ENCODE data around the gene PDE4D.

Gene PDE4D

DNA sequence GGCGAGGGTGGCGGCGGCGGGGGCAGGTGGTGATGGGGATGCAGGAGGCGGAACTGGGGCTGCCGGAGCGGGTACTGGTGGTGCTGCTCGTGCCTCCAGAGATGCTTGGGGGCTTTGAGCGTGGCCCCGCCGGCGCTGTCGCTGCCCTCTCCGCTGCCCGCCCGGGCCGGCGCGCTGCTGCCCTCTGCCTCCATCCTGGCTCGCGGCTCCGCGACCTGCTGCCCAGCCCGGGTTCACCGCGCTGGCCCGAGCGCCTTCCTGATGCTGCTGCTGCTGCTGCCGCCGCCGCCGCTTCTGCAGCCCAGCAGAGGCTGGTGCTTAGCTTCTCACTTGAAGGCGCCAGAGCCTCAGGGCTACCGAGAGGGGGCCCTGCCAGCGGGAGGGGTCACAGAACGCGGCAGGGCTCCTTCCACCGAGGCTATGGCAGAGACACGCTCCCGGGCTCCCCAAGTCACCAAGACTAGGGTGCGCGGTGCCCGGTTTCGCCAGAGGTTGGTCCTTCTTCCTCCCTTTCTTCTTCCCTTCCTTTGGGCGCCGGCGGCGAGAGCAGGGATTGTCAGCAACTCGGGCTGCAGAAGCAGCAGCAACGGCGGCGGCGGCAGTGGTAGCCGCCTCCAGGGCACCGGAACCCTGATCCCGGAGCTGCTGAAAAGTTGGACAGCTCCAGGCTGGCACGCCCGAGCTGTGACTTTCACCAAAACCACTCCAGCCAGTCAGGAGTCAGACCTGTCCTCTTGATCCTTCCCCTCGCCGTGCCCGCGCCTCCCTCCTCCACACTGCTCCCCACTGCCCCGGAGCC, at the start of gene PDE4D:
TSS of gene PDE4D (minus strand) at position 298 of the 799 bp plus-strand sequence.
- peak; percentile 65 for DNase-seq (ENCODE audit: low read depth)
- TF ChIP-seq, protein P1, sequence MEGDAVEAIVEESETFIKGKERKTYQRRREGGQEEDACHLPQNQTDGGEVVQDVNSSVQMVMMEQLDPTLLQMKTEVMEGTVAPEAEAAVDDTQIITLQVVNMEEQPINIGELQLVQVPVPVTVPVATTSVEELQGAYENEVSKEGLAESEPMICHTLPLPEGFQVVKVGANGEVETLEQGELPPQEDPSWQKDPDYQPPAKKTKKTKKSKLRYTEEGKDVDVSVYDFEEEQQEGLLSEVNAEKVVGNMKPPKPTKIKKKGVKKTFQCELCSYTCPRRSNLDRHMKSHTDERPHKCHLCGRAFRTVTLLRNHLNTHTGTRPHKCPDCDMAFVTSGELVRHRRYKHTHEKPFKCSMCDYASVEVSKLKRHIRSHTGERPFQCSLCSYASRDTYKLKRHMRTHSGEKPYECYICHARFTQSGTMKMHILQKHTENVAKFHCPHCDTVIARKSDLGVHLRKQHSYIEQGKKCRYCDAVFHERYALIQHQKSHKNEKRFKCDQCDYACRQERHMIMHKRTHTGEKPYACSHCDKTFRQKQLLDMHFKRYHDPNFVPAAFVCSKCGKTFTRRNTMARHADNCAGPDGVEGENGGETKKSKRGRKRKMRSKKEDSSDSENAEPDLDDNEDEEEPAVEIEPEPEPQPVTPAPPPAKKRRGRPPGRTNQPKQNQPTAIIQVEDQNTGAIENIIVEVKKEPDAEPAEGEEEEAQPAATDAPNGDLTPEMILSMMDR (conservative IDR thresholded peaks at IDR 0.05; ENCODE audit: low read depth, low read length), result peak; percentile 6
- peak within 1 kb of the TSS; percentile 55 for H3K4me3 ChIP-seq (ENCODE audit: low read depth, low read length)

DNA sequence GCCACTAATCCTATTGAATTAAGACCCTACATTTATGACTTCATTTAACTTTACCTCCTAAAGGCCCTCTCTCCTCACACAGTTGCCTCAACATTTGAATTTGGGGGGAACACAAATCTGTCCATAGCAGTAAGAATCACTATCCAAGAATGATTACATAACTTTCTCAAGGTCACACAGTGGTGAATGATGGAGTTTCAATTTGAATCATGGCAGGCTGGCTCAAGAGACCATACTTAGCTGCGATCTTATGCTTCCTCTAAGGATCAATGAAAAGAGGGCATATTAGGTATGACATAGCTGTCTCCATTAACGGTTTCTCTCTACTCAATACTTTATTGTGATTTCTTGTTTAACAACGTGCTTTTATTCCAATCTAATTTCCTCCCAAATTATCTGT, 44.1 kb upstream of the PDE4D start:
- DNase-seq (ENCODE audit: low read depth), result no peak
- TF ChIP-seq, protein P1 (conservative IDR thresholded peaks at IDR 0.05; ENCODE audit: low read depth, low read length), result no peak
- H3K4me3 ChIP-seq (ENCODE audit: low read depth, low read length), result no peak overlapping the region

DNA sequence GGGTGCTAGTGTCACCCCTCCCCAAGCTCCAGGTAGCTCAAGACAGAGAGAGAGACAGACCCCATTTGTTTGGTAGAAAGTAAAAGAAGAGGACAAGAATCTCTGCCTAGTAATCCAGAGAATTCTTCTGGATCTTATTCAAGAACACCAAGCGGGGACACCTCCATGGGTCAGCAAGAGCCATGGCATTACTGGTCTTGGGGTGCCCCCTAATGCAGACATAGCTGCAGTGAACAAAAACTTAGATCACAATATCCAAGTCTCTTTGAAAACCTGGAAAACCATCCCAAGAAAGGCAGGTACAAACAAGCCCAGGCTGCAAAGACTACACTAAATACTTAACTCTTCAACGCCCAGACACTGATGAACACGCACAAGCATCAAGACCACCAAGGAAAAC, 29.9 kb upstream of the PDE4D start:
- DNase-seq (ENCODE audit: low read depth), result peak; percentile 75
- TF ChIP-seq, protein P1 (conservative IDR thresholded peaks at IDR 0.05; ENCODE audit: low read depth, low read length), result peak; percentile 71
- H3K4me3 ChIP-seq (ENCODE audit: low read depth, low read length), result no peak overlapping the region

DNA sequence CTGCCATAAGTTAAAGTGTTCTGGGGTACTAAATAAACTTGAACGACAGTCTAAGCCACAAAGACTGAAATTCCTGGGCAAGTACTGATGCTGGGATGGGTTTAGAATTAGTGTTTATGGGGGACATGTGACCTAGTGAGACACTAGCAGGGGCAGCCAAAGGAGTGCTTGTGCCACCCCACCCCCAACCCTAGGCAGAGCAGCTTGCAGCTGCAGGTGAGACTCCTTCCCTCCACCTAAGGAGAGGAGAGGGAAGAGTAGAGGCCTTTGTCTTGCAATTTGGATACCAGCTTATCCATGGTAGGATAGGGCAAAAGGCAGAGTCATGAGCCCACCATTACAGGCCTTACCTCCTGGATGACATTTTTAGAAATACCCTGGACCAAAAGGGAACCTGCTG, 28.7 kb upstream of the PDE4D start:
- TF ChIP-seq, protein P1 (conservative IDR thresholded peaks at IDR 0.05; ENCODE audit: low read depth, low read length), result no peak
- no peak for DNase-seq (ENCODE audit: low read depth)

DNA sequence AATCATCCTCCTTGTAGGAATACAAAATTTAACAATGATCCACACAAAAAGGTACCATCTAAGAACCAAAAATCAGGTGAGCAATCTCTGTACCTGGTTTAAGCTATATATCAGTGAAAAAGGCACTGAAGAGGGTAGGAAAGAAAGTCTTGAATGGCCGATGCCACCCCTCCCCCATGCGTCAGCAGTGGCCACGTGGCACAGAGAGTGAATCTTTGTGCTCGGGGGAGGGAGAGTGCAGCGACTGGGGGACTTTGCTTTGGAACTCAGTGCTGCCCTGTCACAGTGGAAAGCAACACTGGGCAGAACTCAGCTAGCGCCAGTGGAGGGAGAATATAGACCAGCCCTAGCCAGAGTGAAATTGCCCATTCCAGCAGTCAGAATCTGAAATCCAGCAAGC, 28.3 kb upstream of the PDE4D start:
- TF ChIP-seq, protein P1 (conservative IDR thresholded peaks at IDR 0.05; ENCODE audit: low read depth, low read length), result no peak
- DNase-seq (ENCODE audit: low read depth), result no peak
- no peak overlapping the region for H3K4me3 ChIP-seq (ENCODE audit: low read depth, low read length)

More for the DNA sequence above, 28.7 kb upstream of the PDE4D start:
- H3K4me3 ChIP-seq (ENCODE audit: low read depth, low read length), result no peak overlapping the region

DNA sequence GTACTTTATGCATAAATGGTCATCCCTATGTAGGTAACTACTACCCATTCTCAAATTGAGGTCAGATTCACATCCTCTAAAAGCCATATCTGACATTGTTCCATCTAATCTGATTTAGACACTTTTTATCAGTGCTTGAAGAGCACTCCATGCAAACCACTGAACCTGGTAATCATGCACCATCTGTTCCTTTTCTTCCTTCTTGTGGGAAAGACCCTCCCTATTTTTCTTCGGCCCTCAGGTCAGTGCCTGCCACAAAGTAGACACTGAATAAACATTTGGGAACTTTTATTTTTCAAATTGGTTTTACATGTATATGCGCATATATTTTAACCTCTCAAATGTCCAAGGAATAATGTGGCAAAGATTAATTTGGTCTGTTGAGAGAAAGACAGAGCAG, 26.0 kb upstream of the PDE4D start:
- no peak overlapping the region for H3K4me3 ChIP-seq (ENCODE audit: low read depth, low read length)
- TF ChIP-seq, protein P1 (conservative IDR thresholded peaks at IDR 0.05; ENCODE audit: low read depth, low read length), result no peak
- DNase-seq (ENCODE audit: low read depth), result no peak

DNA sequence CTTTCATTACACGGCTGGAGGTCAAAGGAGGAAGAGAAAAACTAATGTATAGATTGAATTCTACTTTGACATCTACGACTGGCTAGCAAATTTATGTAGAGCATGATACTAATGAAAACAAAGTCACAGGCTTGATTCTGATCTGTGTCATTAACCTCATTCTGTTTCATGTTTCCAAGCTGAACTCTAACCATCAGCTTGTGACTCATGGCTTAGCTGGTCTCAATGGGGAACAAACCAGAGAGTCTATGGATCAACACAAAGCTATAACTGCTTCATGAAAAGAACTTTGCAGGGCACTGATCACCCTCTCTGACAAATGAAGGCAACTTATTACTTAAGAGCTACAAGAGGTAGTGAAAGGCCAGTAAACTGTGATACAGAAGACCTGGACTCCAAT, 23.6 kb upstream of the PDE4D start:
- no peak overlapping the region for H3K4me3 ChIP-seq (ENCODE audit: low read depth, low read length)
- peak; percentile 27 for DNase-seq (ENCODE audit: low read depth)
- TF ChIP-seq, protein P1 (conservative IDR thresholded peaks at IDR 0.05; ENCODE audit: low read depth, low read length), result no peak
